HL-60 (cell line): ENCODE data around the gene PRRC2C.

ENCODE experiments used
- CTCF ChIP-seq: IDR thresholded peaks from one replicate; pipeline ENCODE4 v1.5.1; 2011; ENCODE audit warnings: low read length, control low read depth, inconsistent platforms; ENCODE audit not compliant: insufficient read depth
- GABPA ChIP-seq: IDR thresholded peaks from 2 replicates; pipeline ENCODE4 v1.6.1; 2012; ENCODE audit warnings: low read depth
- POLR2AphosphoS5 ChIP-seq: IDR thresholded peaks from 2 replicates; pipeline ENCODE4 v1.6.1; 2012; ENCODE audit warnings: low read depth
- SPI1 ChIP-seq: IDR thresholded peaks from 2 replicates; pipeline ENCODE4 v1.6.1; 2012; ENCODE audit warnings: low read depth, mild to moderate bottlenecking, borderline replicate concordance
- TF ChIP-seq, protein P1 (sequence below): IDR thresholded peaks from 2 replicates; pipeline ENCODE4 v1.6.1; 2012; ENCODE audit warnings: low read depth; ENCODE audit not compliant: insufficient replicate concordance

DNA sequence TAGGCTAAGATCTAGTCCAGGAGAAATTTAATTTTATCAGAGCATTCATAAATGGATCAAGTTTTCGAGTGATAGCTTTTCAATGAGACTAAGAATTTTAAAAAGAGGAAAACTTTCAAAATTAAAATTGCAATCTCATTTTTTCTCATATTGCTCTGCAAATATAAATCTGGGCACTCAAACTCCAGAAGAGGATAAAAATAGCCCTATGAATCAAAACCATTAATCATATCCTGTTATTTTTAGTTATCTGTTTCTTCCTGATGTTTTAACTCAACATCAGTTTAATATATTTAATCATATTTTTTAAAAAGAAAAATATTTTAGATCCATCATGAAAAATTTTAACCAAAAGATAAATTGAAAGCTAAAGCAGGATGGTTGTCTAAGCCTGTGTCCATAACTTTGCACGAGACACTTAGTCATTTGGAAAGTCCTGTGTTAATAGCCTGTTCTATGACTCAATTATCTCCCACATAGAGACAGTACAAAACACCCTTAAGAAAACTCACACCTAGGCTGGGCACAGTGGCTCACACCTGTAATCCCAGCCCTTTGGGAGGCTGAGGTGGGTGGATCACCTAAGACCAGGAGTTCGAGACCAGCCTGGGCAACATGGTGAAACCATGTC lies 17.1 kb upstream of the PRRC2C start:
- TF ChIP-seq CTCF (no peak), POLR2AphosphoS5 (no peak), GABPA (no peak), SPI1 (no peak)
- TF ChIP-seq, protein P1, sequence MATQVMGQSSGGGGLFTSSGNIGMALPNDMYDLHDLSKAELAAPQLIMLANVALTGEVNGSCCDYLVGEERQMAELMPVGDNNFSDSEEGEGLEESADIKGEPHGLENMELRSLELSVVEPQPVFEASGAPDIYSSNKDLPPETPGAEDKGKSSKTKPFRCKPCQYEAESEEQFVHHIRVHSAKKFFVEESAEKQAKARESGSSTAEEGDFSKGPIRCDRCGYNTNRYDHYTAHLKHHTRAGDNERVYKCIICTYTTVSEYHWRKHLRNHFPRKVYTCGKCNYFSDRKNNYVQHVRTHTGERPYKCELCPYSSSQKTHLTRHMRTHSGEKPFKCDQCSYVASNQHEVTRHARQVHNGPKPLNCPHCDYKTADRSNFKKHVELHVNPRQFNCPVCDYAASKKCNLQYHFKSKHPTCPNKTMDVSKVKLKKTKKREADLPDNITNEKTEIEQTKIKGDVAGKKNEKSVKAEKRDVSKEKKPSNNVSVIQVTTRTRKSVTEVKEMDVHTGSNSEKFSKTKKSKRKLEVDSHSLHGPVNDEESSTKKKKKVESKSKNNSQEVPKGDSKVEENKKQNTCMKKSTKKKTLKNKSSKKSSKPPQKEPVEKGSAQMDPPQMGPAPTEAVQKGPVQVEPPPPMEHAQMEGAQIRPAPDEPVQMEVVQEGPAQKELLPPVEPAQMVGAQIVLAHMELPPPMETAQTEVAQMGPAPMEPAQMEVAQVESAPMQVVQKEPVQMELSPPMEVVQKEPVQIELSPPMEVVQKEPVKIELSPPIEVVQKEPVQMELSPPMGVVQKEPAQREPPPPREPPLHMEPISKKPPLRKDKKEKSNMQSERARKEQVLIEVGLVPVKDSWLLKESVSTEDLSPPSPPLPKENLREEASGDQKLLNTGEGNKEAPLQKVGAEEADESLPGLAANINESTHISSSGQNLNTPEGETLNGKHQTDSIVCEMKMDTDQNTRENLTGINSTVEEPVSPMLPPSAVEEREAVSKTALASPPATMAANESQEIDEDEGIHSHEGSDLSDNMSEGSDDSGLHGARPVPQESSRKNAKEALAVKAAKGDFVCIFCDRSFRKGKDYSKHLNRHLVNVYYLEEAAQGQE: no peak
